ENCODE results near the gene QRICH1.
A peak's percentile ranks its signal among the peaks of the same experiment; 100 is the strongest.

Gene QRICH1

GRCh38 chr3:49019941-49020329, 73.9 kb downstream of the QRICH1 start:
- peaks cover 29 to 46% (median 35%) of the 10 kb centered on the region in 3 donors for H3K36me3 ChIP-seq
- intact Hi-C loops (cut with DNase I; ENCODE audit: low total_unique reads), result loop anchor here (5.0 kb wide), 1 partner anchor 33 kb away; no protein-coding TSS in a partner anchor
- H3K27ac ChIP-seq, result peak overlapping the region; percentile 97 to 98
- H3K4me3 ChIP-seq, result peak overlapping the region; percentile 72 to 97
- no peaks in the 10 kb centered on the region for H3K9me3 ChIP-seq
- no peaks in the 10 kb centered on the region for H3K27me3 ChIP-seq
- DNase-seq, result no peak
- H3K4me1 ChIP-seq, result peaks cover 0 to 51% (median 43%) of the 10 kb centered on the region in 4 donors
- no peak for TF ChIP-seq CTCF (IDR thresholded peaks at IDR 0.05)

GRCh38 chr3:49018707-49019006, 75.2 kb downstream of the QRICH1 start:
- TF ChIP-seq CTCF (IDR thresholded peaks at IDR 0.05), result no peak
- Histone ChIP-seq H3K4me3 (peak overlapping the region; percentile 81 to 92), H3K27ac (peak overlapping the region; percentile 87), H3K27me3 (no peaks in the 10 kb centered on the region), H3K36me3 (peaks cover 24 to 46% (median 33%) of the 10 kb centered on the region in 3 donors), H3K9me3 (no peaks in the 10 kb centered on the region), H3K4me1 (peaks cover 0 to 46% (median 43%) of the 10 kb centered on the region in 4 donors)
- intact Hi-C loops (cut with DNase I; ENCODE audit: low total_unique reads), result no loop called here
- no peak for DNase-seq

DNA sequence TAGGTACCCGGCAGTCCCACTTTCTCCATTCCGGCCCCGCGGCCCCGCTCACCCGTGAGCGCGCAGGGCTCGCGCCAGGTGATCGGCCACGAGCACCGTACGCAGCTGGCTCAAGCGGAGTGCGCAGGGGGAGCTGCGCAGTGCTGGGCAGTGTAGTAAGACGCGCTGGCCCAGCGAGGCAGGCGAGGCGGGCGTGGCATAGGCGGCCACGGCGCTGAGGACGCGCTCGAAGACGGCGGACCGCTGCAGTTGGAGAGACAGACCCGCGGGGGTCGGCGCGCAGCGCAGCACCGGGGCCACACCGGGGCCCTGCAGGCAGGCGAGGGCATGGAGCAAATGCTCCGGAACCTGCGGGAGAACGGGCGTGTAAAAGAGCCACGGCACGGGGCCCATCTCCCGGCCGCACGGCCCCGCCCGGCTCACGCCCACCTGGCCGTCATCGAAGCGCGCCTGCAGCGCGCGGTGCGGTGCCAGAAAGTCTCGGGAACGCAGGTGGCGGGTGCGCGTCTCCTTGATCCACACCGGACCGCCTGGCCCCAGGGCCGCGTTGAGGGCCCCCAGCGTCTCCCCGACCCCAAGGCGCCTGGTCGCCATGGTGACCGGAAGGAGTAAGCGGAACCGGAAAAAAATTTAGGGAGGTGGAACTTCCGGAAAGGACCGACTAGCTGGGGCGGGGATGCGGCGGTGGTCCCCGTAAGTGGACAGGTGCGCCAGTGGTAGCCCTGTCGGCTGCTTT, 75.7 kb downstream of the QRICH1 start, which contains the start of gene DALRD3:
DALRD3 (minus strand) TSS at position 610 of the 736 bp plus-strand sequence; CDS start at position 594, 16 bp downstream.
- peaks cover 19 to 46% (median 28%) of the 10 kb centered on the region in 3 donors for H3K36me3 ChIP-seq
- intact Hi-C loops (cut with DNase I; ENCODE audit: low total_unique reads), result no loop called here
- peak within 1 kb of the TSS; percentile 81 to 92 for H3K4me3 ChIP-seq
- peaks cover 0 to 45% (median 39%) of the 10 kb centered on the region in 4 donors for H3K4me1 ChIP-seq
- H3K27me3 ChIP-seq, result no peaks in the 10 kb centered on the region
- H3K27ac ChIP-seq, result peak within 1 kb of the TSS; percentile 87
- DNase-seq, result peak; percentile 68 to 84
- no peak for TF ChIP-seq CTCF (IDR thresholded peaks at IDR 0.05)
- no peaks in the 10 kb centered on the region for H3K9me3 ChIP-seq

DNA sequence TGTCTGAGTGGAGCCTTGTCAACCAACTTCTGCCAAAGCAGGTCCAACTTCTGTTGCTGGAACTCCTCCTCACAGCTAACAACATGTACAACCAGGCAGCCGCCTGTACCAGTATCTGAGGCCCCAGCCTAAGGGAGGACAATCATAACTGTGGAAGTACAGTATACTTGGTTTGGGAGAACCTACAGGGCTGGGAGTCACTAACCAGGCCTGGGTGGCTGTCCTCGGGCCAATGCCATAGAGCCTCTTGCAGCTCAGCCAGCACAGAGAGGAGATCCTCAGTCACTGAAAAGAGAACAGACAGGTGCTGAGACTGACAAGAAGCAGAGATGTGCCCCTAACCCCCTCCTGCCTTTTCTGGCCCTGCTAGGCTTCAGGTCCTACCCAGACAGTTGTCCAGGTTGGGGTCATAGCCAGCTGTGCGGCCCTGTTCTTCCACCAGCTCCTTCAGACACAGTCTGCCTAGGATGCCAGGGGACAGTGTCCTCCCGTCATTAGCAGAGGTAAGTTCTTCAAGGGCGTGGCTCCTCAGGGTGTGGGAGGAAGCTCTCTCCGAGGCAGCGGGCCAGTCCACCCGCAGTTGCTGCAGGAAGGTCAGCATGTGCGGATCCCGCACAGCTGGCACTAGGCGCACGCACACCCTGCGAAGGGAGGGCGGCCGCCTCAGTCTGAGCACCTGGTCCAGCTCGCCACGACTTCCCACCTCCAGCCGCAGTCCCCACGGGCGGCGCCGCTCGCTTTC, 76.5 kb downstream of the QRICH1 start:
- Histone ChIP-seq H3K4me1 (peaks cover 0 to 43% (median 33%) of the 10 kb centered on the region in 4 donors), H3K36me3 (peaks cover 18 to 48% (median 32%) of the 10 kb centered on the region in 3 donors), H3K27ac (peak overlapping the region; percentile 87), H3K4me3 (peak overlapping the region; percentile 81 to 92), H3K27me3 (no peaks in the 10 kb centered on the region), H3K9me3 (no peaks in the 10 kb centered on the region)
- intact Hi-C loops (cut with DNase I; ENCODE audit: low total_unique reads), result no loop called here
- no peak for TF ChIP-seq CTCF (IDR thresholded peaks at IDR 0.05)
- no peak for DNase-seq

GRCh38 chr3:49016414-49017228, 77.2 kb downstream of the QRICH1 start:
- Histone ChIP-seq H3K27me3 (no peaks in the 10 kb centered on the region), H3K36me3 (peaks cover 18 to 56% (median 37%) of the 10 kb centered on the region in 3 donors), H3K4me3 (no peak overlapping the region), H3K4me1 (peaks cover 0 to 49% (median 33%) of the 10 kb centered on the region in 4 donors), H3K27ac (peak overlapping the region in 1 of 2 donors; percentile 87), H3K9me3 (no peaks in the 10 kb centered on the region)
- no peak for TF ChIP-seq CTCF (IDR thresholded peaks at IDR 0.05)
- intact Hi-C loops (cut with DNase I; ENCODE audit: low total_unique reads), result no loop called here
- no peak for DNase-seq
